HCEC 1CT (cell line): ENCODE data around the gene EPS8.
A peak's percentile ranks its signal among the peaks of the same experiment; 100 is the strongest.
"Not testable (repeated sequence)": the region's sequence is repeated elsewhere in the genome, so short reads cannot be mapped to it uniquely, and the experiment has no call there.

Experiments used
- DNase-seq: peaks from one replicate; pipeline ENCODE4 v3.0.0-alpha.2; 2017

Gene EPS8

DNA sequence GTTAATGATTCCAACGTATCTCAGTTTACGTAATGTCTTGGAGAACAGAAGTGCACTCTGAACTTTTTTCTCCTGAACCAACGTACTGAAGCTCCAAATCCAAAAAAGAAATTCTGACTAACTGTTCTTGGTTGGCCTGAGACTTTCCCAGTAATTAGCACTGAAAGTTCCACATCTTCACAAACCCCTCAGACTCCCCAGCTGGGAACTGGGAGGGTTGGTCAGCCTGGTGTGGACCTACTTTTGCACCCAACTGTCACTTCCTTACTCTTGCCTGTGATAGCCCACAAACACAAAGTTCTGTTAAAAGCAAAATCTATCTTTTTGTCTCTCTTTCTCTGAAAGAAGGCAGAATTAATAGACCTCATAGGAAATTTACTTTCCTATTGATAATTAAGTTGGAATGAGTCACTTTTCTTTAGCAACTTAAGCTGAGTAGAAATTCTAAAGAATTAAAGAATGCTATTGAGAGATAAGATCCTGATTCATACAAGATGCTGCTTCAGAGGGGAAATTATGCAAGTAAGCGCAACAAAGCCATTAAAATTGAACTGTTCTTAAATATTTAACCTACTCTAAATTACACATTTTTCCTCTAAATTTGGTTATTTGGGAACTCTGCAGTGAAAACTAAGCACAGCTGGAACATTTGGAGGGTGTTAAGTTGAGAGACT is 155.0 kb downstream of the EPS8 start:
- peak; percentile 35 for DNase-seq

DNA sequence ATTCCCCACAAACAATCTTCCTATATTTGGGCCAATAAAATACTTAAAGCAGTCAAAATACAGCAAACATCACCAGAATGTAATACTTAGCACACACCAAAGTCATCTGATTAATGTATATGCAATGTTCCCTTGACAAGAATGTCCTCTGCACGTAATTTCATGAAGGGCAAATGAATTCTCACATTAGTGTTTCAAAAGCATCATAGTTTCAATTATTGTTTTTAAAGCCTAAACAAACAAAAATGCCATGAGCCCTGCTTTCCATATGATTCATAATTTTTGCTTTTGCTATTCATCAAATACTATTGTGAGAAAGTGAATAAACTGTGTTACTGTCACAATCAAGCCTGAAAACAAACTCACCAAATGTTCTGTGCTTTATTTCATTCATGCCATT is 156.0 kb downstream of the EPS8 start:
- peak; percentile 64 for DNase-seq

GRCh38 chr12:15632708-15633107 is 156.5 kb downstream of the EPS8 start:
- DNase-seq: peak; percentile 36

DNA sequence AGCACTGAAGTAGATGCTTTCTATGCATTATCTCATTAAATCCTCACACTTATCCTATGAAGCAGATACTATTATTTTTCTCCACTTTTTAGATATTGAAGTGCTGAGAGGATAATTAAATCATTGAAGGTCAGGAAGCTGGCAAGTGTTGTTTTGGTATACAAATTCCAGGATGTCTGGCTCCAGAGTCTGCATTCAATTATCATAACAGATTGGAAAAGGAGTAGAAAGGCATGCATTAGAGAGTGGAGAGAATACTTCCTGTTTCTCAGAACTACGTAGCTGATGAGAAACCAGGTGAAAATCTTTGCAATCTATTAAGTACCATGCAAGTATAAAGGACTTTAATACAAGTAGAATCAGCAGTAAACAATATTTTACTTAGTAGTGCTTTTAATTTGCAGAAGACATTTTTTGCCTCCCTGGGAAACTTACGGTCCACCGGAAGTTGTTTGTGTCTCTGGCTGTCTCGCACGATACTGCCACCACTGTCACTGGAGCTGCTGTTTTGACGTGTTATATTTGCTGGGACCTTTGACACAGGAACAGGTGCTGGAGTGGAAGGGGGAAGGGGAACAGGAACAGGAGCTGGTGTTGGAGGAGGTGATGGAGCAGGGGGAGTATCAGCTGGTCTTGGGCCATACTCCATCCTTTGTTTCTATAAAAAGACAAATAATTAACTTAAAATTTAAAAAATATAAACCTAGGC is 158.0 kb downstream of the EPS8 start:
- DNase-seq: no peak

DNA sequence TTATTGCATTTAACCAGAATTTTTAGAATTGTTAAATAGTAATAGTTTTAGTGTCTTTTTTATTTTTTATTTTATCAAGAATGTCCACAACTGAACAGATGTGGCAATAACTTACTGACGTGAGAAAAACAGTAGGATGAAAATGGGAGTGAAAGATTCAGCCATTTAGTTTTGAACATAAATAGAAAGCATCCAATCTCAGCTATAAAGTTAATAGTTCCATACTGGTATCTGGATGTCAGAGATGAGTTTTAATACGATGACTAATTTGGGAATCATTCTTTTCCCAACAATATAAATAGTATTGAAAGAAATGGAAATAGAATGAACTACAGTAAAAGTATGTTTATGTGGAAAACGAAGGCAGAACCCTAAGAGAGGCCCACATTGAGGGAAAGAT is 159.4 kb downstream of the EPS8 start:
- peak; percentile 79 for DNase-seq

- peak; percentile 98 for DNase-seq
Observed at GRCh38 chr12:15629108-15629507, 160.1 kb downstream of the EPS8 start.

DNA sequence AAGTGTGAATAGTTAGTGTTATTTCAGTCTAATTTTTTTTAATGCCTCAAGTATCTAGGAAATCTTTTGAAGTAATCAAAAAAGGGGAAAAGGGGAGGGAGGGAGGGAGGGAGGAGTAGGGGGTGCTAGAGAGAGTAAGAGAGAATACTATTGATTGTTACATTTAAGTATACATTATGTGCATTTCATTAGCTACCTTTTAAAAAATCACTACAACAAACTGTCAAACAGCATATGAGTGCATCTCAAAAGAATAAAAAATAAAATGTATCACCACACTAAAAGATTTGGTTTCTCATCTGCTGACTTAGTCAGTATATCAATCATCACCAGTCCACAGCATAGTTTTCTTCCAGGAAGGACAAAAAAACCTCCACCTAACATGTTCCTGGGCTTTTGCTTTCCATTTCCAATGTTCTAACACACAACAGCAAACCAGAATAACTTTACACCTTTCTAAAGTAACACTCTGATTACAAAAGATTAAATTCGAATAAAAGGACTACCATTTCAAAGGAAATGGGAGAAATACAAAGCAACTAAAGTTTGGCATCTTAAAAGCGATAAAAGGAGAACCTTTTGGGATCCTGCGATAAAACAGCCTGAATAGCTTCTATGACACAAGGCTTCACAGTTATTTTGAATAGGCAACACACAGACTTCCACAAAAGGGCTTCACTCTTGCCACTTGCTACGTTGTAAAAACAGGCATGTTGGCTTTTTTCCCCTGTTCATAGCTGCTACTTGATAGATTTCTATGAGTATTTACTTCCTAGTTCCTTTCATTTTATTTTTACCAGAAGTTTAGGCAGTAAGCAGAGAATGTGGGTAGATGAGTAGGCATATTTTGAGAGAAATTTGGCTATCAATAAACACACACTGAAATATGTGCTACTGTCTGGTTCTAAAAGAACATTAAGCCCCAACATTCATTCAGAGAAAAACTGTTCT is 160.9 kb downstream of the EPS8 start:
- no peak for DNase-seq

DNA sequence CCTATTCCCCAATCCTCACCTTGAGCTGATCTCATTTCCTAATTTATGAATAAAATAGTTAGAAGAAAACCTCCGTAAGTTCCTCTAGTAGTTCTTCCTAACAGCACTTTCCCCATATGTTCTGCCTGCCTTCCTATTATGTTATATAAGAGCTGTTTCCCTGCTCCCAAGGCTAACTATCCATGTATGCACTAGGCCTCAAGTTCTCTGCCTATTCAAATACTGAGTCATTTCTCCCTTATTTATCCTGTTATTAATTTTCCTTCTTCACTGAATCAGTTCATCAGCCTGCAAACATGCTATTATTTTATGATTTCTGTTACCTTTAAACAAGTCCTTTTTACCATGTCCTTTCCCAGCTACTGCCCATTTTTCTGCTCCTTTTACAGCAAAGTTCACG is 164.1 kb downstream of the EPS8 start:
- no peak for DNase-seq

DNA sequence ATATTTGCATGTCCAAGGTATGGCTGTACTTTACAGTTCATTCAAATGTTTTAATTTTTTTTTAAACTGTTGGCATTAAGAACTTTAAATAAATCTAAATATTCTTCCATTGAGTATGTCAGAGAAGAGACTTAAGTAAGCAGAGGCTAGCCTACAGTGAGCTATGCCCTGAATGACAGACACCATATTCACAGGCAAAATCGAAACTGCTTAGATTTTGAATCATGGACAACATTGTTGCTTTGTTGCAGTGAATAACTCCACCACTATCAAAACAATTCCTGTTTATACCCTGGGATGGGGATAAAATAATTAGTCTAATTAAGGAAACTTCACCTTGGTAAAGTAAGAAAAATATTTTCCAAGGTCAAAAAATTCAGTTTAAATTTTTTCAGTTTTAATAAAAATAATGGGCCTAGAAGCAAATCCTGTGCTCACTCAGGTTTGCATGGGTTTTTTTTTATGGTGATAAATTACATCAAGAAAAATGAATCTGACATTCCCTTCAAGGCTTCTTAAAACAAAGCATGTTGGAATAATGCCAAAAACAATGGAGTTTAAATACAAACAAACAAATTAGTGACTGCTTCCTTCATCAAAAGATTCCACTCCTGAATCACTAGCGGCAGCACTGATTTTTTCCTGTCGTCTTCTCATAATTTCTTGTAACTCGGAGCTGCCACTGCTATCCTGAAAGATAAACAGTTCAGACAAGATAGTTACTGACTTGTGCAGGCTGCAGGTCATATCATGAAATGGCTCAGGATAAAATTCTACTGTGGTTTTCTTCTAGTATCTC is 168.2 kb downstream of the EPS8 start:
- DNase-seq: peak; percentile 20

GRCh38 chr12:15616495-15616894 is 172.7 kb downstream of the EPS8 start:
- not testable (repeated sequence) for DNase-seq

DNA sequence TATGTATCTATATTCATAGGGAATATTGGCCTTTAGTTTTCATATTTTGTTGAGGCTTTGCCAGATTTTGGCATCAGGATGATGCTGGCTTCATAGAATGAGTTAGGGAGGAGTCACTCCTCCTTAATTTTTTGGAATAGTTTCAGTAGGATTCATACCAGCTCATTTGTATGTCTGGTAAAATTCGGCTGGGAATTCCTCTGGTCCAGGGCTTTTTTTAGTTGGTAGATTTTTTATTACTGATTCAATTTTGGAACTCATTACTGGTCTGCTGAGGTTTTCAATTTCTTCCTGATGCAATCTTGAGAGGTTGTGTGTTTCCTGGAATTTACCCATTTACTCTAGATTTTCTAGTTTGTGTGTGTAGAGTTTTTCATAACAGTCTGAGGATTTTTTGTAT is 175.2 kb downstream of the EPS8 start:
- peak; percentile 46 for DNase-seq

- DNase-seq: no peak
Observed at GRCh38 chr12:15608941-15609340, 180.2 kb downstream of the EPS8 start.

- DNase-seq: no peak
Observed at GRCh38 chr12:15608406-15608805, 180.8 kb downstream of the EPS8 start.

GRCh38 chr12:15605881-15606590 is 183.2 kb downstream of the EPS8 start:
- no peak for DNase-seq

DNA sequence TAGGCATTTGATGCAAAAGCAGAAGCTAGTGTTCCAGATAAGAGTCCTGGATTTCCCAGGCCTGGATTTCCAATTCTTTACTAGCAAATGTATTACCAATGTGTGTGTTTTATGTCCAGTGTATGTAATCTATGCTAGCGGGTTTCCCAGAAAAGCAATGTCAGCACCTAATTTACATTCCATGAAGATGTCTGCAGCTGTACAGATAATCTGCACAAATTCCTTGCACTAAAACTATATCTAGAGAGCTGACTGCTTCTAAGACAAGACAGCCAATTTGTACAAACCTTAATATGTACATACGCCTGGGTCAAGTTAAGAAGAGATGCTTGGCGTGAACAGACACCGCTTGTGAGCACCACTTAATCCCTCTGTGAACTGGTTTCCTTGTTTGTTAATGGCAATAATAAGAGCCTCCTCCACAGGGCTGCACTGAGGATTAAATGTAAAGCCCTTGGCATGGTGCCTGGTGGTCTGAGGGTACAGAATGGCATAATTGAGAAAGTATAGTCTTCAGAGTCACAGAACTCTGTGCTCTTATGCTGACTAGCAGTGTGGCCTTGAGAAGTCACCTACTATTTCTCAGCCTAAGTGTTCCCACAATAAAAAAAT is 185.6 kb downstream of the EPS8 start:
- no peak for DNase-seq

GRCh38 chr12:15602051-15602672 is 187.0 kb downstream of the EPS8 start:
- DNase-seq: peak; percentile 45

- peak; percentile 90 for DNase-seq
Observed at GRCh38 chr12:15601210-15601800, 187.9 kb downstream of the EPS8 start.

DNA sequence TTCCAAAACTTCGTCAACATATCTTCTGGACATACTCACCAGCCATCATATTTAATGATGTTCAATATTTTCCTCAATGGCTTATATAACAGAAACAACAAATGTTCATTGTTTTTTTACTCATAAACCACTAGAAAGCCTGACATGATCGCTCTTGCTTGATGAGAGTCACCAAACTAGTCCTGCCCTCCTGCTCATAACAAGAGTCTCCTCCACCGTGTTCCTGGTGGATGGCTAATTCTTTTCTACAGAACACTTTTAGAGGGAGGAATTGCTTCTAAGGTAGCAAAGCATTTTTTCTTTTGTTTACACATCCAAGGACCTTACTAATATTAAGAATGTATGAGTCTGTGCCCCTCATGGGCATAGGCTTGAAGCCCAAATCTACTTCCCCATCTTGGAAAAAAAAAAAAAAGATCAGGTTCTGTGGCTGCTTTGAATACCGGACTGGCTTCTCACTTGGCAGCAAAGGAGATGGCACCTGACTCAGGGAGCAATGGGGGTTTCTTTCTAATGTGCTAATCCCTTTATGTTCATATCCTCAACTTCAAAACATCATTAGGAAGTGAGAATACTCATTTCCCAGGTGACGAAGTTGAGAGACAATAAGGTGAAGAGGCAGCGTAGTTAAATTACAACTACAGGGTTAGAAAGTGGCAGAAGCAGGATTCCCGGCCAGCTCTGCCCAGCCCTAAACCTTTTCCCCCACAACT is 188.8 kb downstream of the EPS8 start:
- DNase-seq: no peak

DNA sequence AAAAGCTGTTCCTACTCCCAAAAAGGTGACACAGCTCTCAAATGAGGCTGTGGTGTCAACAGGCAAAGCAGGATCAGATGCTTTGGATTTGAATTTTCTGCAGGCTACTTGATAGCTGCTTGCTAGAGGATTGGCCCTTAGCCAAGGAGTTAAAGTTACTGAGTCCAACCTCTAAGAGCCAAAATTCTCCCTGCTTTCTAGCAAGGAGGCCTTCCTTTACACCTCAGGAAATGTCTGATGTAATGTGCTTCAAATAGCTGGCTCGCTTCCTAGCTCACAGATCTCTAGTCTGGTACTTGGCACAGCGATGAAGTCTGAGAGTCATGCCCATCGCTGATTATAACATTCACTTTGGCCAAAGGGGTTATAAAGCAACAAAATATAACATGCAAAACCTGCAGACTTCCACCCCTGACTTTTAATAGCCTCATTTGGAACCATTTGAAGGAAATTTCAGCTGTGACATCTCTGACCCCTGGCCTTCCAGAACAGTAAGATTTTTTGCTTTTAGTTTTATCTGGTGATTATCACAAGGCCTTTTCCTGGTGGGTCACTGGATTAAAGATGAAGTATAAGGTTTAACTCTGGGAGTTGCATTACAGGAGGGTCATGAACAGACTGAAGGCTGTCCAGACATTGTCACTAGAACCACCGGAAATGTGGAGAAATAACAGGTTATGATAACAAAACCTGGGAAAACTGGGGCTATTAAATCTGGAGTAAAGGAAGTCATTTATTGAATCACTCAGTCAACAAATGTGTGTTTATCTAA is 189.7 kb downstream of the EPS8 start:
- peak; percentile 40 for DNase-seq
